Measurements from ENCODE around the gene KRT33B. TPM values are rescaled to one million over a fixed set of nuclear protein-coding genes. Genes with fewer than 3 reads are reported as not detected.
"Not testable (repeated sequence)": the region's sequence is repeated elsewhere in the genome, so short reads cannot be mapped to it uniquely, and the experiment has no call there.

Gene KRT33B
- total RNA-seq, 3 donors from 2014 or later, result not detected

- Histone ChIP-seq H3K4me3 (no peak overlapping the region), H3K4me1 (no peaks in the 10 kb centered on the region), H3K9me3 (no peaks in the 10 kb centered on the region), H3K27me3 (no peaks in the 10 kb centered on the region), H3K27ac (no peak overlapping the region), H3K36me3 (no peaks in the 10 kb centered on the region)
- intact Hi-C loops (cut with DNase I; ENCODE audit: low total_unique reads), result no loop called here
- TF ChIP-seq POLR2A (IDR thresholded peaks at IDR 0.05), result no peak
- no peak for TF ChIP-seq POLR2AphosphoS5 (IDR thresholded peaks at IDR 0.05)
- TF ChIP-seq CTCF (IDR thresholded peaks at IDR 0.05), result no peak
- no peak for DNase-seq (ENCODE audit: low spot score in 2 of 2)
These were observed 18.1 kb upstream of the KRT33B start for GRCh38 chr17:41387670-41388069.

GRCh38 chr17:41386227-41386626 is 16.6 kb upstream of the KRT33B start:
- TF ChIP-seq POLR2A (IDR thresholded peaks at IDR 0.05) (no peak), CTCF (IDR thresholded peaks at IDR 0.05) (no peak), POLR2AphosphoS5 (IDR thresholded peaks at IDR 0.05) (no peak)
- no peak for DNase-seq (ENCODE audit: low spot score in 2 of 2)
- intact Hi-C loops (cut with DNase I; ENCODE audit: low total_unique reads), result no loop called here
- Histone ChIP-seq H3K9me3 (no peaks in the 10 kb centered on the region), H3K4me3 (no peak overlapping the region), H3K27ac (no peak overlapping the region), H3K36me3 (no peaks in the 10 kb centered on the region), H3K27me3 (no peaks in the 10 kb centered on the region), H3K4me1 (no peaks in the 10 kb centered on the region)

- intact Hi-C loops (cut with DNase I; ENCODE audit: low total_unique reads), result no loop called here
- TF ChIP-seq CTCF (IDR thresholded peaks at IDR 0.05) (no peak), POLR2AphosphoS5 (IDR thresholded peaks at IDR 0.05) (no peak), POLR2A (IDR thresholded peaks at IDR 0.05) (no peak)
- no peaks in the 10 kb centered on the region for H3K36me3 ChIP-seq
- no peaks in the 10 kb centered on the region for H3K4me1 ChIP-seq
- no peak overlapping the region for H3K27ac ChIP-seq
- H3K9me3 ChIP-seq, result no peaks in the 10 kb centered on the region
- no peak overlapping the region for H3K4me3 ChIP-seq
- H3K27me3 ChIP-seq, result no peaks in the 10 kb centered on the region
- no peak for DNase-seq (ENCODE audit: low spot score in 2 of 2)
These were observed 14.1 kb upstream of the KRT33B start for GRCh38 chr17:41383690-41384089.

- no peak for DNase-seq (ENCODE audit: low spot score in 2 of 2)
- H3K9me3 ChIP-seq, result no peaks in the 10 kb centered on the region
- H3K4me3 ChIP-seq, result no peak overlapping the region
- no peaks in the 10 kb centered on the region for H3K4me1 ChIP-seq
- H3K27me3 ChIP-seq, result no peaks in the 10 kb centered on the region
- intact Hi-C loops (cut with DNase I; ENCODE audit: low total_unique reads), result no loop called here
- TF ChIP-seq POLR2A (IDR thresholded peaks at IDR 0.05) (no peak), CTCF (IDR thresholded peaks at IDR 0.05) (no peak)
- H3K27ac ChIP-seq, result no peak overlapping the region
- no peaks in the 10 kb centered on the region for H3K36me3 ChIP-seq
These were observed 12.8 kb upstream of the KRT33B start for GRCh38 chr17:41382394-41382793.

GRCh38 chr17:41381943-41382342 is 12.3 kb upstream of the KRT33B start, which contains the start of gene KRT34:
TSS of gene KRT34 (minus strand) at chr17:41382306. CDS start at chr17:41382246, 60 bp downstream.
- H3K27me3 ChIP-seq; H3K27ac ChIP-seq; H3K9me3 ChIP-seq; H3K36me3 ChIP-seq; DNase-seq (ENCODE audit: low spot score in 2 of 2); intact Hi-C loops (cut with DNase I; ENCODE audit: low total_unique reads); H3K4me3 ChIP-seq; H3K4me1 ChIP-seq: not testable (repeated sequence)

- H3K4me1 ChIP-seq; H3K36me3 ChIP-seq; H3K27me3 ChIP-seq; H3K27ac ChIP-seq; H3K4me3 ChIP-seq; intact Hi-C loops (cut with DNase I; ENCODE audit: low total_unique reads); DNase-seq (ENCODE audit: low spot score in 2 of 2); H3K9me3 ChIP-seq: not testable (repeated sequence)
These were observed 10.5 kb upstream of the KRT33B start for GRCh38 chr17:41380091-41380490.
